ENCODE results near the gene STX2. TPM values are rescaled to one million over a fixed set of nuclear protein-coding genes. Genes with fewer than 3 reads are reported as not detected.

STX2 gene
- total RNA-seq, 2 donors from 2014 or later, result 18.2 to 20.2 TPM

DNA sequence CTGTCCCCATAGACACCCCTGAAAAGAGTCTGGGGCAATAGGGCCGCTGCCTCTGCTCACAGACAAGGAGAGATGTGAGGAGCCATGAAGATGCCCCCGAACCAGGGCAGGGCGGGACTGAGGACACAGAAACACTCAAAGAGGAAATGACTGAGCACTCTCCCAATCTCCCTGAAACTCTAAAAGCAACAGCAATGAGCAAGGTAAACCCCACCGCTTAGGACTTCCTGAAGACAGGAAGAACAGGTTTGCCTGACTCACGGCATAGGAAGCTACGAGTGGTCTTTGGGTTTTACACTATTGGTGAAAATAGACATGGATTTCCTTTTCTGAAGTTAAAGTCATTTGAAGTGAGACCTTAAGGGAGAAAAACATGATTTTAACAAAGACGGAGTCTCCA is 32.5 kb downstream of the STX2 start:
- H3K9ac ChIP-seq (ENCODE audit: extremely low read depth, low read length, poor library complexity, severe bottlenecking), result no peak overlapping the region
- no peaks in the 10 kb centered on the region for H3K9me3 ChIP-seq (ENCODE audit: control insufficient read depth, low read length)
- peaks cover 61% of the 10 kb centered on the region for H3K36me3 ChIP-seq (ENCODE audit: control insufficient read depth, insufficient read depth, low read length)
- 96 to 98% methylated on average over 6 to 7 of the region's 7 CpGs for WGBS, 2 experiments (ENCODE audit: insufficient coverage in 1 of 2, insufficient read length in 1 of 2)
- H3K27me3 ChIP-seq (ENCODE audit: control insufficient read depth, insufficient read depth, low read length, poor library complexity, severe bottlenecking), result no peaks in the 10 kb centered on the region
- Mint-ChIP-seq H3K36me3 (ENCODE audit: low read depth) (peaks cover 56% of the 10 kb centered on the region), H3K4me3 (no peak overlapping the region), H3K27me3 (ENCODE audit: insufficient read depth) (no peaks in the 10 kb centered on the region), H3K27ac (peak overlapping the region; percentile 10), H3K9me3 (no peaks in the 10 kb centered on the region), H3K4me1 (no peaks in the 10 kb centered on the region)
- no peak for DNase-seq
- no peaks in the 10 kb centered on the region for H3K4me1 ChIP-seq (ENCODE audit: control insufficient read depth, insufficient read depth, low read length)
- TF ChIP-seq, protein P1, sequence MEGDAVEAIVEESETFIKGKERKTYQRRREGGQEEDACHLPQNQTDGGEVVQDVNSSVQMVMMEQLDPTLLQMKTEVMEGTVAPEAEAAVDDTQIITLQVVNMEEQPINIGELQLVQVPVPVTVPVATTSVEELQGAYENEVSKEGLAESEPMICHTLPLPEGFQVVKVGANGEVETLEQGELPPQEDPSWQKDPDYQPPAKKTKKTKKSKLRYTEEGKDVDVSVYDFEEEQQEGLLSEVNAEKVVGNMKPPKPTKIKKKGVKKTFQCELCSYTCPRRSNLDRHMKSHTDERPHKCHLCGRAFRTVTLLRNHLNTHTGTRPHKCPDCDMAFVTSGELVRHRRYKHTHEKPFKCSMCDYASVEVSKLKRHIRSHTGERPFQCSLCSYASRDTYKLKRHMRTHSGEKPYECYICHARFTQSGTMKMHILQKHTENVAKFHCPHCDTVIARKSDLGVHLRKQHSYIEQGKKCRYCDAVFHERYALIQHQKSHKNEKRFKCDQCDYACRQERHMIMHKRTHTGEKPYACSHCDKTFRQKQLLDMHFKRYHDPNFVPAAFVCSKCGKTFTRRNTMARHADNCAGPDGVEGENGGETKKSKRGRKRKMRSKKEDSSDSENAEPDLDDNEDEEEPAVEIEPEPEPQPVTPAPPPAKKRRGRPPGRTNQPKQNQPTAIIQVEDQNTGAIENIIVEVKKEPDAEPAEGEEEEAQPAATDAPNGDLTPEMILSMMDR (conservative IDR thresholded peaks at IDR 0.05), result no peak
- H3K27ac ChIP-seq (ENCODE audit: low read depth, low read length), result peak overlapping the region; percentile 10
- no peak overlapping the region for H3K4me3 ChIP-seq (ENCODE audit: low read length)

DNA sequence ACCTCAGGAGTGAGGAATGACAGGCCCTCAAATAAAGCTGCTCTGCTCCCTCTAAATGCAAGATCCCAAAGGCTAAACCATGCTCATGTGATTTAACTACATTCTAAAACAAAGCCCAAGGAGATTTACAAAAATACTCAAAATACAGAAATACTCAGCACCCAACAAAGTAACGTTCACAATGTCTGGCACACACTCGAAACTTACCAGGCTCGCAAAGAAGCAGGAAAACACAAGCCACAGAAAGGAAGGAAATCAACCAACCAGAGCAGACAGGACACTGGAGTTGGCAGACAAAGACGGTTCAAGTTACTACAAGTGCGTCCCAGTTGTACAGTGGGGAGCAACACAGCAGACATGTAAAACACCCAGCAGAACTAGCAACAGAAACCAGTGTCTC is 33.4 kb downstream of the STX2 start:
- Mint-ChIP-seq H3K27ac (no peak overlapping the region), H3K4me3 (no peak overlapping the region), H3K9me3 (no peaks in the 10 kb centered on the region), H3K27me3 (ENCODE audit: insufficient read depth) (no peaks in the 10 kb centered on the region), H3K4me1 (no peaks in the 10 kb centered on the region), H3K36me3 (ENCODE audit: low read depth) (peaks cover 53% of the 10 kb centered on the region)
- no peak overlapping the region for H3K27ac ChIP-seq (ENCODE audit: low read depth, low read length)
- H3K27me3 ChIP-seq (ENCODE audit: control insufficient read depth, insufficient read depth, low read length, poor library complexity, severe bottlenecking), result no peaks in the 10 kb centered on the region
- no peak for DNase-seq
- no peaks in the 10 kb centered on the region for H3K9me3 ChIP-seq (ENCODE audit: control insufficient read depth, low read length)
- peaks cover 66% of the 10 kb centered on the region for H3K36me3 ChIP-seq (ENCODE audit: control insufficient read depth, insufficient read depth, low read length)
- H3K4me1 ChIP-seq (ENCODE audit: control insufficient read depth, insufficient read depth, low read length), result no peaks in the 10 kb centered on the region
- H3K9ac ChIP-seq (ENCODE audit: extremely low read depth, low read length, poor library complexity, severe bottlenecking), result no peak overlapping the region
- TF ChIP-seq, protein P1 (conservative IDR thresholded peaks at IDR 0.05), result no peak
- no peak overlapping the region for H3K4me3 ChIP-seq (ENCODE audit: low read length)
- WGBS, 2 experiments (ENCODE audit: insufficient coverage in 1 of 2, insufficient read length in 1 of 2), result 86 to 94% methylated on average over 5 of the region's 5 CpGs

DNA sequence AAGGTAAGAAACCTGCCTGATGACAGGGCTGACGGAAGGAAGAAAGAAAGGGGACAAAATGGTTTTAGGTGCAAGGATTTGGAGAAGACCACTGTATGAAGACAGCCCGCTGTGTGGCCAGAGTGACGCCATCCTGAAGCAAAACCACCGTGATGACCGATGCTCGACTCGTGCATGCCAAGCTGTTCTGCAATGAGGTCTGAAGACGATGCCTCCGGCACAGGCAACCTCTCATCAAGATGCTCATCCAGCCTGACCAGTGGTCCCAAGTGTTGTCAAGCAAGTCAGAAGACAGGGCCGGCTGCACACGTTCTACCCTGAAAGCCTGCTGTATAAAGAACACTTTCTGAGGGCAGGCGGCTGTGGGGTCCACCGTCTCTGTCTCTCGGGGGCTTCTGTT is 34.8 kb downstream of the STX2 start:
- Histone ChIP-seq H3K4me1 (ENCODE audit: control insufficient read depth, insufficient read depth, low read length) (no peaks in the 10 kb centered on the region), H3K9ac (ENCODE audit: extremely low read depth, low read length, poor library complexity, severe bottlenecking) (no peak overlapping the region), H3K4me3 (ENCODE audit: low read length) (no peak overlapping the region), H3K27me3 (ENCODE audit: control insufficient read depth, insufficient read depth, low read length, poor library complexity, severe bottlenecking) (no peaks in the 10 kb centered on the region), H3K36me3 (ENCODE audit: control insufficient read depth, insufficient read depth, low read length) (peaks cover 69% of the 10 kb centered on the region), H3K27ac (ENCODE audit: low read depth, low read length) (no peak overlapping the region), H3K9me3 (ENCODE audit: control insufficient read depth, low read length) (no peaks in the 10 kb centered on the region)
- TF ChIP-seq, protein P1 (conservative IDR thresholded peaks at IDR 0.05), result no peak
- H3K27me3 Mint-ChIP-seq (ENCODE audit: insufficient read depth), result no peaks in the 10 kb centered on the region
- DNase-seq, result no peak
- H3K4me3 Mint-ChIP-seq, result no peak overlapping the region
- WGBS, 2 experiments (ENCODE audit: insufficient coverage in 1 of 2, insufficient read length in 1 of 2), result 95 to 96% methylated on average over 14 of the region's 14 CpGs
- no peaks in the 10 kb centered on the region for H3K9me3 Mint-ChIP-seq
- peaks cover 45% of the 10 kb centered on the region for H3K36me3 Mint-ChIP-seq (ENCODE audit: low read depth)
- no peaks in the 10 kb centered on the region for H3K4me1 Mint-ChIP-seq
- no peak overlapping the region for H3K27ac Mint-ChIP-seq

Data from endodermal cell (in vitro differentiated cells).